B cell (primary cell): ENCODE data around the gene SRRD.

Experiments used
- CTCF ChIP-seq: fragments of 200-600 bp; IDR thresholded peaks from one replicate; pipeline ENCODE4 v1.8.0; 2022; ENCODE audit warnings: antibody characterized with exemption, mild to moderate bottlenecking
- EZH2 ChIP-seq: IDR thresholded peaks from 2 replicates; pipeline ENCODE4 v1.6.1; 2012; ENCODE audit warnings: borderline replicate concordance, low read depth, mild to moderate bottlenecking, moderate library complexity, low read length; ENCODE audit not compliant: insufficient read depth, poor library complexity, severe bottlenecking

- TF ChIP-seq CTCF (no peak), EZH2 (no peak)
These were observed 51.9 kb downstream of the SRRD start for GRCh38 chr22:26535603-26535908.
